ENCODE measurements around the gene UNK.

DNA sequence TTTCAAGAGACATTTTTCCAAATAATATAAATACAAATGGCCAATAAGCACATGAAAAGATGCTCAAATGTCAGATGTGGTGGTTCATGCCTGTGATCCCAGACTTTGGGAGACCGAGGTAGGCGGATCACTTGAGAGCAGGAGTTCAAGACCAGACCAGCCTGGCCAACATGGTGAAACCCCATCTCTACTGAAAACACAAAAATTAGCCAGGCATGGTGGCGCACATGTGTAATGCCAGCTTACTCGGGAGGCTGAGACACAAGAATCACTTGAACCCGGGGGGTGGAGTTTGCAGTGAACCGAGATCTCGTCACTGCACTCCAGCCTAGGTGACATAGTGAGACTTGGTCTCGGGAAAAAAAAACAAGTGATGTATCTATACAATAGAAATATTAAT lies 16.7 kb upstream of the UNK start:
- TF ChIP-seq, protein P1, sequence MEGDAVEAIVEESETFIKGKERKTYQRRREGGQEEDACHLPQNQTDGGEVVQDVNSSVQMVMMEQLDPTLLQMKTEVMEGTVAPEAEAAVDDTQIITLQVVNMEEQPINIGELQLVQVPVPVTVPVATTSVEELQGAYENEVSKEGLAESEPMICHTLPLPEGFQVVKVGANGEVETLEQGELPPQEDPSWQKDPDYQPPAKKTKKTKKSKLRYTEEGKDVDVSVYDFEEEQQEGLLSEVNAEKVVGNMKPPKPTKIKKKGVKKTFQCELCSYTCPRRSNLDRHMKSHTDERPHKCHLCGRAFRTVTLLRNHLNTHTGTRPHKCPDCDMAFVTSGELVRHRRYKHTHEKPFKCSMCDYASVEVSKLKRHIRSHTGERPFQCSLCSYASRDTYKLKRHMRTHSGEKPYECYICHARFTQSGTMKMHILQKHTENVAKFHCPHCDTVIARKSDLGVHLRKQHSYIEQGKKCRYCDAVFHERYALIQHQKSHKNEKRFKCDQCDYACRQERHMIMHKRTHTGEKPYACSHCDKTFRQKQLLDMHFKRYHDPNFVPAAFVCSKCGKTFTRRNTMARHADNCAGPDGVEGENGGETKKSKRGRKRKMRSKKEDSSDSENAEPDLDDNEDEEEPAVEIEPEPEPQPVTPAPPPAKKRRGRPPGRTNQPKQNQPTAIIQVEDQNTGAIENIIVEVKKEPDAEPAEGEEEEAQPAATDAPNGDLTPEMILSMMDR (IDR thresholded peaks at IDR 0.05), result no peak
- no peak for TF ChIP-seq POLR2A (IDR thresholded peaks at IDR 0.05)

Measured in heart left ventricle (tissue), 13 donors.